ENCODE data around the gene XAGE5. TPM values are rescaled to one million over a fixed set of nuclear protein-coding genes. Genes with fewer than 3 reads are reported as not detected.
"Not testable (repeated sequence)": the region's sequence is repeated elsewhere in the genome, so short reads cannot be mapped to it uniquely, and the experiment has no call there.

Gene XAGE5
- total RNA-seq, 2 donors from 2014 or later = not detected

DNA sequence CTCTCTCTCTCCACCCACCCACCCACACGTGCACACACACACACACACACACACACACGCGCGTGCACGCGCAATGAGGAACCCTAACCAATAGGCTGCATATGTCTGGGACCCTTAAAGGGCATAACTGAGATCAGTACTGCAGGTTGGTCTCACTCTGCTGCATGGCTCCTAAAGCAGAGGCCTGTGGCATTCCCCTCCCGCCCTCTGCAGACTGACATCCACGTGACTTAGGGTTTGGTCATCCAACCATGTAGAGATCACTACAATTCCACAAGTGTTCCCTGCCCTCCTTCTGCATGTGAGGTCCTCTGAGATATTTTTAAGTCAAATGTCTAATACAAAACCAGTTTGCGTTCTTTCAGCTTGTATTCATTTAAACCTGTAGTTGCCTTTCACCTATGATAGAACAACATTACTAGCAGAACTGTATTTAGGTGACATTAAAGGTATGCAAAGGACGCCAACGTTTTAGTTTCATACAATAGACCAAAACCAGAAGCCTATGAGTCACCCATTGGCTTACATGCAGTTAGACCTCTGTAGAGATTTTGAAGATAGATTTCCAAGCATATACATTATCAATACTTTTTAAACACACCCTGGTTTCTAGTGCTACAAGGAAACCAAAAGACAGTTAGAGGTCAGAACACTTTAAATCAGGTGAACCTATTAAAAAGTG, 10.1 kb downstream of the XAGE5 start:
- H3K27ac ChIP-seq = no peak overlapping the region
- DNase-seq (no peak), ATAC-seq (no peak)
- H3K36me3 ChIP-seq (replicated peaks in 1 of 2; ENCODE audit: insufficient read depth in 1 of 2, low read depth in 2 of 2) = no peaks in the 10 kb centered on the region
- no peaks in the 10 kb centered on the region for H3K27me3 ChIP-seq
- no peaks in the 10 kb centered on the region for H3K9me3 ChIP-seq
- intact Hi-C loops (cut with DNase I) = no loop called here
- 73 to 77% methylated on average over 4 to 11 of the region's 11 CpGs for WGBS, 2 donors
- no peak overlapping the region for H3K4me3 ChIP-seq
- TF ChIP-seq POLR2A (IDR thresholded peaks at IDR 0.05) = no peak
- TF ChIP-seq CTCF (IDR thresholded peaks at IDR 0.05) = no peak
- no peaks in the 10 kb centered on the region for H3K4me1 ChIP-seq

- no peaks in the 10 kb centered on the region for H3K36me3 ChIP-seq (replicated peaks in 1 of 2; ENCODE audit: insufficient read depth in 1 of 2, low read depth in 2 of 2)
These were observed 13.5 kb downstream of the XAGE5 start for GRCh38 chrX:52824608-52825007.

DNA sequence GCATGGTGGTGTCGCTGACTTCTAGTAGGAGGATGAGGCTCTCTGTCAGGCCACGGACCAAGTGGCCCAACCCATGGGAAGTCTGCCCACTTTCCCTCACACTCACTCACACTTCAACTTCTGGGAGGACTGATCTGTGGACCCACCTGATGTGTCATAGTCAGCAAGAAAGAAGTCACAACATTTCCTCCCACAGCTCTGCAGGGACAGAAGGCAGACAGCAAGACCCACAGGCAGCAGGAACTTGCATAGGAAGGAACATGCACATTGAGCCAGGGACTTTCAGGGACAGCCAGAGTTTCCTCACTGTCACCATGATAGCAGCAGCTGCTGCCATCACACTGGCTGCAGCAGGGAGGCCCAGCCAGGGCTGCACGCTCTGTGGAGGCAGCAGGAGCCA, 19.5 kb downstream of the XAGE5 start:
- Histone ChIP-seq H3K4me3 (no peak overlapping the region), H3K4me1 (no peaks in the 10 kb centered on the region), H3K36me3 (replicated peaks in 1 of 2; ENCODE audit: insufficient read depth in 1 of 2, low read depth in 2 of 2) (no peaks in the 10 kb centered on the region), H3K27me3 (no peaks in the 10 kb centered on the region), H3K27ac (no peak overlapping the region), H3K9me3 (no peaks in the 10 kb centered on the region)
- 61 to 72% methylated on average over 2 to 3 of the region's 3 CpGs for WGBS, 2 donors
- DNase-seq (no peak), ATAC-seq (no peak)
- TF ChIP-seq CTCF (IDR thresholded peaks at IDR 0.05) (no peak), POLR2A (IDR thresholded peaks at IDR 0.05) (no peak)
- intact Hi-C loops (cut with DNase I) = no loop called here

More at GRCh38 chrX:52824608-52825007, 13.5 kb downstream of the XAGE5 start:
- DNase-seq (no peak), ATAC-seq (no peak)
- TF ChIP-seq POLR2A (IDR thresholded peaks at IDR 0.05) (no peak), CTCF (IDR thresholded peaks at IDR 0.05) (no peak)
- no peaks in the 10 kb centered on the region for H3K4me1 ChIP-seq
- no peaks in the 10 kb centered on the region for H3K27me3 ChIP-seq
- whole genome bisulfite sequencing, 2 donors = 67 to 69% methylated on average over 2 of the region's 2 CpGs
- intact Hi-C loops (cut with DNase I) = no loop called here
- no peak overlapping the region for H3K27ac ChIP-seq
- H3K9me3 ChIP-seq = no peaks in the 10 kb centered on the region
- H3K4me3 ChIP-seq = no peak overlapping the region

- Histone ChIP-seq H3K36me3 (replicated peaks in 1 of 2; ENCODE audit: insufficient read depth in 1 of 2, low read depth in 2 of 2) (no peaks in the 10 kb centered on the region), H3K4me3 (no peak overlapping the region), H3K9me3 (no peaks in the 10 kb centered on the region), H3K27me3 (no peaks in the 10 kb centered on the region), H3K4me1 (no peaks in the 10 kb centered on the region), H3K27ac (no peak overlapping the region)
- TF ChIP-seq POLR2A (IDR thresholded peaks at IDR 0.05) (no peak), CTCF (IDR thresholded peaks at IDR 0.05) (no peak)
- ATAC-seq (no peak), DNase-seq (no peak)
- intact Hi-C loops (cut with DNase I) = no loop called here
- 10 to 39% methylated on average over 2 of the region's 2 CpGs for WGBS, 2 donors
These were observed 28.1 kb downstream of the XAGE5 start for GRCh38 chrX:52839137-52839536.

GRCh38 chrX:52843619-52844018, 32.5 kb downstream of the XAGE5 start:
- H3K36me3 ChIP-seq (replicated peaks in 1 of 2; ENCODE audit: insufficient read depth in 1 of 2, low read depth in 2 of 2); H3K27ac ChIP-seq; H3K9me3 ChIP-seq; intact Hi-C loops (cut with DNase I); H3K4me1 ChIP-seq; DNase-seq; ATAC-seq; H3K4me3 ChIP-seq; H3K27me3 ChIP-seq: not testable (repeated sequence)
- 57 to 92% methylated on average over 3 of the region's 3 CpGs for WGBS, 2 donors
